SK-N-SH (cell line): Measurements from ENCODE around the gene CALHM1. TPM values are rescaled to one million over a fixed set of nuclear protein-coding genes. Genes with fewer than 3 reads are reported as not detected.

ENCODE experiments used
- CTCF ChIA-PET: fragments of 300-600, 350-600 bp; formaldehyde crosslinking; extraction: SDS; loops from one replicate; lab custom pipeline; 2021; lab: Yijun Ruan, JAX
- POLR2A ChIA-PET: fragments of 350-600 bp; sonication (Branson Sonifier 250); formaldehyde crosslinking; extraction: SDS; loops from one replicate; lab custom pipeline; 2020; ENCODE audit warnings: antibody characterized with exemption, inconsistent platforms; lab: Yijun Ruan, JAX
- DNase-seq: peaks from one replicate; pipeline ENCODE4 v3.0.0; 2012
- H2AFZ ChIP-seq: fragments of 200-600 bp; sonication (generic); 2 replicates; pipeline ENCODE4 v1.8.1; 2016; ENCODE audit warnings: antibody characterized with exemption, mild to moderate bottlenecking, low read depth
- H3F3A ChIP-seq: fragments of 200-600 bp; sonication (generic); replicated peaks from 2 replicates; pipeline ENCODE3; 2016; ENCODE audit warnings: antibody characterized with exemption, mild to moderate bottlenecking; ENCODE audit not compliant: insufficient read depth
- H3K27ac ChIP-seq, 2 experiments: fragments of 200-500 bp in 1 of 2; fragments of 200-600 bp in 1 of 2; sonication (Bioruptor generic) in 1 of 2; sonication (generic), shearing (Covaris generic) in 1 of 2; 2 replicates each; pipeline versions ENCODE4 v1.5.1 to v1.6.1; 2014 to 2016; ENCODE audit warnings: low read depth in 2 of 2, inconsistent platforms in 1 of 2, low read length in 1 of 2, mild to moderate bottlenecking in 1 of 2, mixed read lengths in 1 of 2
- H3K27me3 ChIP-seq: fragments of 200-600 bp; sonication (generic), shearing (Covaris generic); 2 replicates; pipeline ENCODE4 v1.6.1; 2016; ENCODE audit warnings: mixed run types; ENCODE audit not compliant: insufficient read depth
- H3K36me3 ChIP-seq, 2 experiments: fragments of 200-500 bp in 1 of 2; fragments of 200-600 bp in 1 of 2; sonication (Bioruptor generic) in 1 of 2; sonication (generic) in 1 of 2; replicated peaks in 1 of 2; 2 replicates each; pipeline versions ENCODE3 to v1.5.1; 2014 to 2016; ENCODE audit warnings: low read length in 1 of 2, mild to moderate bottlenecking in 1 of 2; ENCODE audit not compliant: insufficient read depth in 2 of 2, control insufficient read depth in 1 of 2
- H3K4me1 ChIP-seq, 2 experiments: fragments of 200-500 bp in 1 of 2; fragments of 200-600 bp in 1 of 2; sonication (Bioruptor generic) in 1 of 2; sonication (generic), shearing (Covaris generic) in 1 of 2; 2 replicates each; pipeline versions ENCODE4 v1.5.1 to v1.6.1; 2014 to 2016; ENCODE audit warnings: low read depth in 1 of 2, low read length in 1 of 2, mixed run types in 1 of 2; ENCODE audit not compliant: insufficient read depth in 2 of 2, control insufficient read depth in 1 of 2
- H3K4me2 ChIP-seq: fragments of 200-600 bp; sonication (generic), shearing (Covaris generic); 2 replicates; pipeline ENCODE4 v1.6.1; 2017; ENCODE audit warnings: mixed run types
- H3K4me3 ChIP-seq, 2 experiments: fragments of 200-500 bp in 1 of 2; fragments of 200-600 bp in 1 of 2; sonication (Bioruptor generic) in 1 of 2; sonication (generic), shearing (Covaris generic) in 1 of 2; 2 replicates each; pipeline versions ENCODE4 v1.5.1 to v1.8.1; 2014 to 2016; ENCODE audit warnings: low read depth in 2 of 2, inconsistent platforms in 1 of 2, low read length in 1 of 2, mild to moderate bottlenecking in 1 of 2, mixed read lengths in 1 of 2, moderate library complexity in 1 of 2
- H3K79me2 ChIP-seq: fragments of 200-600 bp; sonication (generic); 2 replicates; pipeline ENCODE4 v1.8.1; 2017; ENCODE audit warnings: mild to moderate bottlenecking; ENCODE audit not compliant: insufficient read depth
- H3K9ac ChIP-seq: fragments of 200-600 bp; sonication (generic); 2 replicates; pipeline ENCODE4 v1.6.1; 2017; ENCODE audit warnings: mixed run types
- H3K9me2 ChIP-seq: fragments of 200-600 bp; sonication (generic); 2 replicates; pipeline ENCODE4 v1.6.1; 2017; ENCODE audit warnings: mixed run types
- H3K9me3 ChIP-seq: fragments of 200-600 bp; sonication (generic); 2 replicates; pipeline ENCODE4 v1.6.1; 2017; ENCODE audit warnings: mixed run types, mild to moderate bottlenecking, moderate library complexity
- H4K20me1 ChIP-seq: fragments of 200-600 bp; sonication (generic); 2 replicates; pipeline ENCODE4 v1.6.1; 2017; ENCODE audit warnings: mild to moderate bottlenecking, mixed run types; ENCODE audit not compliant: insufficient read depth
- CHD2 ChIP-seq: fragments of 150-350 bp; IDR thresholded peaks from 2 replicates; pipeline ENCODE4 v1.6.1; 2018; ENCODE audit warnings: low read length; ENCODE audit not compliant: partially characterized antibody
- EP300 ChIP-seq, 2 experiments: IDR thresholded peaks; 2 replicates each; pipeline versions ENCODE4 v1.4.0 to v1.6.1; 2012; ENCODE audit warnings: borderline replicate concordance in 1 of 2, low read depth in 1 of 2, low read length in 1 of 2
- EZH2phosphoT487 ChIP-seq: fragments of 200-600 bp; sonication (generic); IDR thresholded peaks from 2 replicates; pipeline ENCODE4 v1.6.1; 2017; ENCODE audit warnings: low read depth, mixed run types, mild to moderate bottlenecking, antibody characterized with exemption, moderate library complexity, borderline replicate concordance
- FOSL2 ChIP-seq: IDR thresholded peaks from 2 replicates; pipeline ENCODE4 v1.4.0; 2012; ENCODE audit warnings: low read depth, mild to moderate bottlenecking, moderate library complexity, borderline replicate concordance
- GABPA ChIP-seq: IDR thresholded peaks from 2 replicates; pipeline ENCODE4 v1.4.0; 2012; ENCODE audit warnings: low read depth, mild to moderate bottlenecking
- JUND ChIP-seq: IDR thresholded peaks from 2 replicates; pipeline ENCODE4 v1.4.0; 2012
- MEF2A ChIP-seq: IDR thresholded peaks from 2 replicates; pipeline ENCODE4 v1.4.0; 2012; ENCODE audit warnings: low read depth, borderline replicate concordance
- MXI1 ChIP-seq: IDR thresholded peaks from 2 replicates; pipeline ENCODE4 v1.6.1; 2012; ENCODE audit warnings: mild to moderate bottlenecking, low read depth, low read length, improper control_type of control experiment
- NFIC ChIP-seq: IDR thresholded peaks from 2 replicates; pipeline ENCODE4 v1.4.0; 2012; ENCODE audit warnings: borderline replicate concordance
- PBX3 ChIP-seq: IDR thresholded peaks from 2 replicates; pipeline ENCODE4; 2012
- POLR2AphosphoS5 ChIP-seq: IDR thresholded peaks from 2 replicates; pipeline ENCODE4 v1.6.1; 2012; ENCODE audit warnings: low read depth, low read length
- RAD21 ChIP-seq: IDR thresholded peaks from 2 replicates; pipeline ENCODE4 v1.6.1; 2012; ENCODE audit warnings: mild to moderate bottlenecking, low read length
- RCOR1 ChIP-seq: fragments of 150-350 bp; IDR thresholded peaks from 2 replicates; pipeline ENCODE4 v1.6.1; 2017; ENCODE audit warnings: antibody characterized with exemption, low read length
- RXRA ChIP-seq: IDR thresholded peaks from 2 replicates; pipeline ENCODE4 v1.4.0; 2012; ENCODE audit warnings: low read depth, mild to moderate bottlenecking, borderline replicate concordance
- SIN3A ChIP-seq: IDR thresholded peaks from 2 replicates; pipeline ENCODE4 v1.6.1; 2012; ENCODE audit warnings: low read depth, mild to moderate bottlenecking, low read length, moderate library complexity, borderline replicate concordance
- TAF1 ChIP-seq: IDR thresholded peaks from 2 replicates; pipeline ENCODE4 v1.6.1; 2012; ENCODE audit warnings: low read depth, mild to moderate bottlenecking, low read length, moderate library complexity, borderline replicate concordance
- TCF12 ChIP-seq: IDR thresholded peaks from 2 replicates; pipeline ENCODE4 v1.4.0; 2012
- USF1 ChIP-seq: IDR thresholded peaks from 2 replicates; pipeline ENCODE4 v1.4.0; 2012; ENCODE audit warnings: low read depth, borderline replicate concordance
- WGBS: methylation state at CpG from one replicate; pipeline ENCODE4 v1.1.6; 2017; ENCODE audit warnings: low lambda C conversion rate; 5-methylcytosine and 5-hydroxymethylcytosine counted together
- polyA plus RNA-seq, 3 experiments: library from polyadenylated mRNA; depleted of rRNA; stranded (reverse); fragments of >200 nt; gene quantifications; 2 replicates each; pipeline ENCODE4 v1.2.3, GENCODE V29; 2012

The CALHM1 gene
- polyA plus RNA-seq, 1 of the 3 experiments (the other 2 are of a cell fraction): not detected

GRCh38 chr10:103442031-103442461 is 16.7 kb downstream of the CALHM1 start:
- H2AFZ ChIP-seq: no peak overlapping the region
- no peak for DNase-seq
- H3K79me2 ChIP-seq: no peaks in the 10 kb centered on the region
- 90% methylated on average over 9 of the region's 13 CpGs for WGBS
- H3K4me2 ChIP-seq: no peak overlapping the region
- peaks cover 49 to 89% of the 10 kb centered on the region in 2 experiments for H3K36me3 ChIP-seq
- no peaks in the 10 kb centered on the region for H3K9me3 ChIP-seq
- CTCF ChIA-PET: interaction anchor here (1.0 to 3.2 kb wide), 6 partner anchors 9 to 123 kb away, joined by 3 to 17 read pairs (median 4); partner anchors contain the start of gene CALHM2
- no peak overlapping the region for H3K9ac ChIP-seq
- no peak overlapping the region for H3K4me3 ChIP-seq
- peak overlapping the region in 1 of 2 experiments; percentile 47; a peak in 1 of 4 replicates for H3K27ac ChIP-seq
- peaks cover 5% of the 10 kb centered on the region for H3F3A ChIP-seq
- no peak for TF ChIP-seq NFIC
- no peak for TF ChIP-seq SIN3A
- no peak for TF ChIP-seq POLR2AphosphoS5
- no peak for TF ChIP-seq PBX3
- no peak for TF ChIP-seq TAF1
- TF ChIP-seq MXI1: no peak
- no peak for TF ChIP-seq USF1
- no peak for TF ChIP-seq MEF2A
- no peaks in the 10 kb centered on the region for H3K27me3 ChIP-seq
- no peaks in the 10 kb centered on the region for H4K20me1 ChIP-seq
- no peaks in the 10 kb centered on the region for H3K9me2 ChIP-seq
- H3K4me1 ChIP-seq: no peaks in the 10 kb centered on the region
- POLR2A ChIA-PET: no interaction called here

GRCh38 chr10:103441611-103442010 is 17.1 kb downstream of the CALHM1 start:
- no peak overlapping the region for H3K9ac ChIP-seq
- peaks cover 5% of the 10 kb centered on the region for H3F3A ChIP-seq
- H3K9me2 ChIP-seq: no peaks in the 10 kb centered on the region
- H3K4me3 ChIP-seq: no peak overlapping the region
- POLR2A ChIA-PET: no interaction called here
- no peaks in the 10 kb centered on the region for H3K27me3 ChIP-seq
- TF ChIP-seq FOSL2 (no peak), TAF1 (no peak), PBX3 (no peak), JUND (no peak), RAD21 (no peak), SIN3A (no peak), RCOR1 (no peak), TCF12 (no peak), RXRA (no peak), CHD2 (no peak), EP300 (IDR thresholded peaks at IDR 0.05; ENCODE audit: borderline replicate concordance in 1 of 2, low read depth in 1 of 2, low read length in 1 of 2) (no peak), EZH2phosphoT487 (no peak), GABPA (no peak), USF1 (no peak)
- H3K4me2 ChIP-seq: no peak overlapping the region
- H3K9me3 ChIP-seq: no peaks in the 10 kb centered on the region
- H3K4me1 ChIP-seq: no peaks in the 10 kb centered on the region
- DNase-seq: no peak
- H3K79me2 ChIP-seq: no peaks in the 10 kb centered on the region
- no peak overlapping the region for H2AFZ ChIP-seq
- no peaks in the 10 kb centered on the region for H4K20me1 ChIP-seq
- H3K36me3 ChIP-seq: peaks cover 50 to 89% of the 10 kb centered on the region in 2 experiments
- CTCF ChIA-PET: interaction anchor here (0.7 to 1.4 kb wide), 6 partner anchors 9 to 123 kb away, joined by 3 to 5 read pairs (median 3); partner anchors contain the start of gene CALHM2
- H3K27ac ChIP-seq: peak overlapping the region in 1 of 2 experiments; percentile 47; a peak in 1 of 4 replicates
- WGBS: 77% methylated on average over 4 of the region's 8 CpGs
